Inflammatory macrophage (primary cell): Measurements from ENCODE around the gene TLR5.
"Not testable (repeated sequence)": the region's sequence is repeated elsewhere in the genome, so short reads cannot be mapped to it uniquely, and the experiment has no call there.

Source experiments
- DNase-seq, 2 donors: peaks; one replicate each; pipeline ENCODE4 v3.0.0-alpha.2; 2020 to 2022
- total RNA-seq, 18 experiments: gene quantifications; one replicate each; lab custom pipeline; 2026; ENCODE audit warnings: mixed read lengths in 6 of 18, inconsistent platforms in 2 of 18; lab: John Stamatoyannopoulos, UW

TLR5 gene, protein sequence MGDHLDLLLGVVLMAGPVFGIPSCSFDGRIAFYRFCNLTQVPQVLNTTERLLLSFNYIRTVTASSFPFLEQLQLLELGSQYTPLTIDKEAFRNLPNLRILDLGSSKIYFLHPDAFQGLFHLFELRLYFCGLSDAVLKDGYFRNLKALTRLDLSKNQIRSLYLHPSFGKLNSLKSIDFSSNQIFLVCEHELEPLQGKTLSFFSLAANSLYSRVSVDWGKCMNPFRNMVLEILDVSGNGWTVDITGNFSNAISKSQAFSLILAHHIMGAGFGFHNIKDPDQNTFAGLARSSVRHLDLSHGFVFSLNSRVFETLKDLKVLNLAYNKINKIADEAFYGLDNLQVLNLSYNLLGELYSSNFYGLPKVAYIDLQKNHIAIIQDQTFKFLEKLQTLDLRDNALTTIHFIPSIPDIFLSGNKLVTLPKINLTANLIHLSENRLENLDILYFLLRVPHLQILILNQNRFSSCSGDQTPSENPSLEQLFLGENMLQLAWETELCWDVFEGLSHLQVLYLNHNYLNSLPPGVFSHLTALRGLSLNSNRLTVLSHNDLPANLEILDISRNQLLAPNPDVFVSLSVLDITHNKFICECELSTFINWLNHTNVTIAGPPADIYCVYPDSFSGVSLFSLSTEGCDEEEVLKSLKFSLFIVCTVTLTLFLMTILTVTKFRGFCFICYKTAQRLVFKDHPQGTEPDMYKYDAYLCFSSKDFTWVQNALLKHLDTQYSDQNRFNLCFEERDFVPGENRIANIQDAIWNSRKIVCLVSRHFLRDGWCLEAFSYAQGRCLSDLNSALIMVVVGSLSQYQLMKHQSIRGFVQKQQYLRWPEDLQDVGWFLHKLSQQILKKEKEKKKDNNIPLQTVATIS
- total RNA-seq: 0.34 to 37.8 (median 9.7) reads per million in 18 experiments

DNA sequence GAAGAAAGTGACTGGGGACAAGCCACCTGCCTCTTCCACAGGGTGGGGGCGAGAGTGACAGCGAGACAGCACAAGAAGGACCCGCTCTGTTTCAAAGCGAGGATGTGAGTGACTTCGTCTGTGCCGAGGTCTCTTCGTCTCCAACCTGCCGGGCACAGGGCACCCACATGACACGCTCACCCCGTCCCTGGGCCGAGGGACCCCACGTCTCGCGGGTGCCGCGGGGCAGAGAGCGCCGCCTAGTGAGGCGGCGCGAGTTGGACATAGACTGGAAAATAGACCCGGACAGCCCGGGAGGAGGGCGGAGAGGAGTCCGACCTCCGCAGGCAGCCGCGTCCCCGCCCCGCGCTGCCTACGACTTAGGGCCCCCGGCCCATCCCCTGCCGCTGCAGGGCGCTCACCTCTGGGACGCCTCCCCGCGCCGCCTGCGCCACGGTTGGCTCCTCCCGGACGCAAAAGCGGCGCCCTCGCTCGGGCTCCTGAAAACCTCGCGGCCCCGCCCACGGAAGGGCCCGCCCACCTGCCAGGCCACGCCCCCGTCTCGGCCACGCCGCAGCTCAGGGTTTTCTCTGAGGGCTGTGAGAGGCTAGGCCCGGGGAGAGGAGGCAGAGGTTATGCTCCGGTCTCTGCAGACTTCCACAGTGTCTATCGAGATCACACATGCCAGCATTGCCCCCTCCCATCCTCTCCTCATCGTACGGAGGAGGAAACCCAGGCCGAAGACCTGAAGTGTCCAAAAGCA is at the start of gene TLR5:
Gene TLR5 (minus strand): TSS at position 454 of the 742 bp plus-strand sequence. CDS start 30,217 bp downstream, outside the sequence.
- DNase-seq: peak; percentile 91

DNA sequence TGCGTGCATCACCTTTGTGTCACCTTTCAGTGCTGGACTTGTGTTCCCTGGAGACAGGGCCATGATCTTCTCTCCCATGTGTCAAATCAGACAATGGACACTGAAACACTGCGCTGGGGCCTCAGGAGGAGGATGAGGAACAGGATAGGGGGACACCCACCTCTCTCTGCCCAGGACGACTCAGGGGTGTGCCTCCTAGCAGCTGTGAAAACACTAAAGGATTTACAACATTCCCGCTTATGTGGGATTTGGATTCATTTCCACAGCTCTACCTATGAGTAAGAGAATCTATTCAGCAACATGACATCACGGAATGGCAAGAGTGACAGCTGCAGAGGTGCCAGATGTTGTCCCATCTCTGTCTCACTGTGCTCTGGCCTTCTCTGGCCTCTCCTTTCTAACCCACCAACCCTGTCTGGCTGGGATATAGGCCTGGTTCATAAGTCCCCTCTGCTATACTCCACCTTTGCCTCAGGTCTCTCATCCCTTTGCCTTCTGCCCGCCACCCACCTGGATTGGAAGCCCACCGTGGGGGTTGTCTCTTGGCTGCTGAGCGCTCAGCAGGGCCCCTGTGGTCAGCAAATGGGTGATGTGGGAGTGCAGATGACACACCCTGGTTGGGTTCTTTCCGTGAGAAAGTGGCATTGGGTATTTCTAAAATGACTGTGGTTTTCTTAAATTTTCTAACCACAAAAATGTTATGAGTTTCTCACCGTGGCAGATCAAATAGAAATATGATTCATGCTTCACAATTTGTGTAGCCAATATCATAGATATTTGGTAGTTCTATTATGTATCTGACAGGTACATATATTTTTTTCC is 47.1 kb upstream of the TLR5 start:
- DNase-seq: no peak

DNA sequence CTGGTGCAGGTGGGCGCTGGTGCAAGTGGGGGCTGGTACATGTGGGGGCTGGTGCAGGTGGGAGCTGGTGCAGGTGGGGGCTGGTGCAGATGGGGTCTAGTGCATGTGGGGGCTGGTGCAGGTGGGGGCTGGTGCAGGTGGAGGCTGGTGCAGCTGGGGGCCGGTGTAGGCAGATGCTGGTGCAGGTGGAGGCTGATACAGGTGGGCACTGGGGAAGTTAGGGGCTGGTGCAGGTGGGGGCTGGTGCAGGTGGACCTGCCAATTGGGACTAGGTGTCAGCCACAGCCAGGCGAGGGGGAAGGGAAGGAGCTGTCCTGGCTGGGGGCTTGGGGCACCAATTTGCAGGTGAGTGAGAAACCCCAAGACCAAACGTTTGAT is 46.5 kb upstream of the TLR5 start:
- no peak for DNase-seq

DNA sequence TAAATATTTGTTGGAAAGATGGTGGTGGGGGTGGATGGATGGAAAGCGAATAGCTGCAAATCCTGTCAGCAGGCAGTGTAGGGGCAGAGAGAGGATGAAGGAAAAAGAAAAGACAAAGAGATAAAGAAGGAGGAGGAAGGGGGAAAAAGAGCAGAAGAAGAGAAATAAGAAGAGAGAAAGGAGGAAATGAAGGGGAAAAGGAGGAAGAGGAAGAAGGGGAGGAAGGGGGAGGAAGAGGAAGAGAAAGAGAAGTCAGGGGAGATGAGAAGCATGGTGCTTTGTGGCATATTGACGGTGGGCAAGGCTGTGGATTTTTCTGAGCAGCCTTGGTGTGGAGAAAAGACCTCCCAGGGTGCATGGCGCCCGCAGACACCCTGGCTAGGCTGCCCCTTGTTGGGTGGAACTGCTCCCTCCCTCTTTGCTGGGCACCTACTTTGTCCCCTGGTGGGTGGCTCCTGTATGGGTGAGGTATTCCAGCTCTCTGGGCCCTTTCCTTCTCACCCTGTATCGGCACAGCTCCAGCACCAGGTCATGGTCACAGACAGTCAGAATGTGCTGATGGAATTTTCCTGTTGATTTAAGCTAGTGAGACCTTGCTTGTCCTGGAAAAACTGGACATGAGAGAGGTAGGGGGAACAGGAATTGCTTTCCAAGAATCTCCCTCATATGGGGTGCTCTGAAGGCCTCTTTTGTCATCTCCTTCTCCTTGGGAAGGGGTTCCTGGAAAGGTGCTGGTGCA is 45.7 kb upstream of the TLR5 start:
- DNase-seq: no peak

DNA sequence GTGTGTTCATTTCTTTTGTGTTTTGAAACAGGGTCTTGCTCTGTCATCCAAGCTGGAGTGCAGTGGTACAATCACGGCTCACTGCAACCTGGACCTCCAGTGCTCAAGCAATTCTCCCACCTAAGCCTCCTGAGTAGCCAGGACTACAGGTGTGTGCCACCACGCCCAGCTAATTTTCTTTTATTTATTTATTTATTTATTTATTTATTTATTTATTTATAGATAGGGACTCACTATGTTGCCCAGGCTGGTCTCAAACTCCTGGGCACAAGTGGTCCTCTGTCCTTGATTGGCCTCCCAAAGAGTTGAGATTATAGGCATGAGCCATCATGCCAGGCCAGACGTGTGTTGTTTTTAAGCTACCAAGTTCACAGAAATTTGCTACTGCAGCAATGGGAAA is 43.8 kb upstream of the TLR5 start:
- no peak for DNase-seq

DNA sequence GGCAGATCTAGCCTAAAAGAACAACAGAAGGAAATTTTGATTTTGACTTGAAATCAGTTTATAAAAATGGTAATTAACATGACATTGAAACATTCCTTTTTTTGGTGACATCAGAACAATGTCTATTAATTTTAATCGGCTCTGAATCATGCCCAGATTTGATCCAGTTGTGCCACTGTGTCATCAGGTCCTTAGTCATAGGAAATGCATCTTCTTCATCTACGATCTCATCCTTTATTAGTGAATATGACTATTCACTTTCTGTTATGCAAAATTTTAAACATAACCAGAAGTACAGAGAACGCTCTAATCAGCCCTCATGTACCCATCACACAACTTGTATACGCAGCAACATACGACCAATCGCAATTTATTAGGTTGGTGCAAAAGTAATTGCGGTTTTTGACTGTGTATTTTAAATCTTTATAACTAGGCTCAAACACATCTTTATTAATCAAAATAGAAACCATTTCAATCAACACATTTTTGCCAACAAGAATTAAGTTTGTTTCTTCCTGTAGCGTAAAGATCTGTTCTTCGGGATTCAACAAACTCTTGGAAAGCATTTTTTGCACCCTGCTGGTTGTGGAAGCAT is 40.3 kb upstream of the TLR5 start:
- DNase-seq: no peak

DNA sequence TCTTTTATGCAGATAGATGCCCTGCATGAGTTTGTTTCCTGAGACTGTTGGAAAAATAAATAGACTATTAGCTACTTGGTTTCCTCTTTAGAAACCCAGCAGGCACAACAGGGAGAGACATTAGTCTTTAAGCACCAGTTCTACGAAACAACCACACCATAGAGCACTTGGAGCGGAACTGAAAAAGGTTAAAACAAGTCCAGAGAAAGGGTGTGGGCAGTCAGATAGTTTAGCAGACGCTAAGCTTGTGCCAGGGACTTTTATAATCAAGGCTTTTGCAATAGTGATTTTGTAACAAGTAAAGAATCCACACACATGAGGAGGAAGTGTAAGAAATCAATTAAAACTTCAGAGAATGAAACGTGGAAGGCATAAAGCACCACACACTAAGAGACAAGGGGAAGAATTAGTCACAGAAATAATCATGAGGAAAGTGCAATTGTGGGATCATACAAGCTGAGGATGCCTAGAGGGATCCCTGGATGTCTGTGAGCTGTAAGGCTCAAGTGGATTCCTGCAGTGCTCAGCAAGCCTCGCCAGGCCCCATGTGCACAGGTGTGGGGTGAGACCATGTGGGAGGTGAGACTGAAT is 37.8 kb upstream of the TLR5 start:
- peak; percentile 93 to 99 for DNase-seq

DNA sequence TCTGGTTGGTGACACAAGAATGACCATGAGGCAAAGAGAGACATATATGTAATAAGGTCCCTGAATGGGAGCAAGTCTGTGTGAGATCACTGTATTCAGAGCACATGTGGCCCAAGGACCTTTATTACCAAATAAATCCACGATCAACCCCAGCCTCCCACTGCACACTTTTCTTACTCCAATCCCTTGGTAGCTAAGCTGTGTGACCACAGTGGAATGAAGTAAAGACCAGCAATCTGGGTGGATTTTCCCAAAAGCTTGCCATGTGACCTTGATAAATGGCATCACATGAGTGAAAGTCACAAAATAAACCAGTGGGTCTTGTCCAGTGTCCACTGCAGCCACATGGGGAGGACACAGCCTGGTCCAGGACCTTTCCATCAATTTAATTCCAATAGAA is 36.7 kb upstream of the TLR5 start:
- peak; percentile 76 for DNase-seq

DNA sequence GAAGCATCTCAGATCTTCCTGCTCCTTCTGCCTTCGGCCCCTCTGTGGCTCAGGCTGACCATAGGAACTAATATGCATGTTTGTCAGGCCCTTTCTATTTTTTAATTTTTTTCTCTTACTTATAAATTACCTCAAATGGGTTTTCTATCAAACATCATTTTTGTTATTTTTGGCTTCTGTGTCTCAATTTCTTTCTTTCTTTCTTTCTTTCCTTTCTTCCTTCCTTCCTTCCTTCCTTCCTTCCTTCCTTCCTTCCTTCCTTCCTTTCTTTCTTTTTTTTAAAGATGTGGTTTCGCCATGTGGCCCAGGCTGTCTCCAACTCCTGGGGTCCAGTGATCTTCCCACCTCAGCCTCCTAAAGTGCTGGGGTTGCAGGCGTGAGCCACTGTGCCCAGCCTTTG is 36.2 kb upstream of the TLR5 start:
- DNase-seq: no peak

DNA sequence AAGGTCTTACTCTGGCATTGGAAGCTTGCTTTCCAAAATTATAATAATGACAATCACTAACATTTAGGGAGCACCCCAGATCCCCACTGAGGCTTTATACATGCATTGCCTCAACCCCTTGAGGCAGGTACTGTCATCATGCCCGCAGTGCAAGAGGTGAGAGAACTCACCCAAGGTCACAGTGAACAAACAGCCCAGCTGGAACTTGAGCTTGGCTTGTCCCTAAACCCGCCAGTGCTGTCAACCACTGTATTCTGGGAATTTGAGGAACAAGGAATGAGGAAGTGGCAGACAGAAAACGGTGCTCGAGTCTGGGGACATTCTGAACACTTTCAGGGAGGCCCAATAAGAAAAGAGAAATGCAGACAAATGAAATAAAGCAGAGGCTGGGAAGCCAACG is 34.6 kb upstream of the TLR5 start:
- peak; percentile 89 to 91 for DNase-seq

DNA sequence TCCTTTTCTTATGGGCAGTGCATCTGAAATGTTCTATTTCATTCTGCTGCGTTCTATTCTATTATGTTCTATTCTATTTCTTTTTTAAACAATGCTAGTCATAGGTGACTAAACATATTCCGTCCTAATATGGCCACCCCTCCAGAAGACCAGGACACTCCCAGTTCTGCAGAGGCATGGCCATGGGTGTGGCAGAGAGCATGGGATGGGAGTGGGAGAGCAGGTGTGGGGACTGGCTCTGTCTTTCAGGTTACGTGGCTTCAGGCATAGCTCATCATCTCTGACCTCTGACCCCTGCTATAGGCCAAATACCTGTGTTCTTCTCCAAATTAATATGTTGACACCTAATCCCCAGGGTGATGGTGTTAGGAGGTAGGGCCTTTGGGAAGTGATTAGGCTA is 33.4 kb upstream of the TLR5 start:
- DNase-seq: no peak

DNA sequence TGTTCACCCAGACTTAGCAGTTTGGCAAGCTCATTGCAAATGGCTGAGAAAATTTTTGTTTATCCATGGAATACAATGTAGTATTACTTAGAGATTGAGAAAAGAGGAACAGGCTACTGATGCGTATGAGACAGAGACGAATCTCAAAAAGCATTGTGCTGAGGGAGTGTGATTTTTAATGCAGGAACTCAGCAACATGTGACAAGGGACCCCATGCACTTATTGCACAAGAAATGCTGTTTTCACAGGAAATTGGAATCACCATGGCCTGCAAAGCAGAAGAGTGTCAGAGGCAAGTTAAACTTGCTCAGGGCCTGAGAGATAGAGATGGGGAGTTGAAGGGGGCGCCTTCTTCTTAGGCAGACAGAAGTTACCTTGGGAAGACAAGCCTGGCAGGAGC is 32.6 kb upstream of the TLR5 start:
- peak; percentile 92 to 95 for DNase-seq

DNA sequence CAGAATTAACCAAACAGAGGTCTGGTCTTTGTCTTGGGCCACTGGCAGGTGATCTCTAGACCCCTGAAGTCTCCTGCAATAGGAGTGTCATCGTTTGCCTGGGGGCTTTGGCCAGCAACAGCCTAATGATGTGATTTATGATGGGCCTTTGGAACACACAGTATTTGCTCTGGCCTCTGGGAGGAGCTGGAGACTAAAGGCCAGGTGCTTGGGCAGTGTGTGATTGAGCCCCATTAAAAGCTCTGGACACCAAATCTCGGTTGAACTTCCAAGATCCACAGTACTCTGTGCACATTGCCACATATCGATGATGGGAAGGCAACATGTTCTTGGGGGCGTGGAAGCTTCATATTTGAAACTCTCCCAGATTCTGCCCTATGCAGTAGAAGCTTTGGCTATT is 32.0 kb upstream of the TLR5 start:
- DNase-seq: peak; percentile 26 to 52

DNA sequence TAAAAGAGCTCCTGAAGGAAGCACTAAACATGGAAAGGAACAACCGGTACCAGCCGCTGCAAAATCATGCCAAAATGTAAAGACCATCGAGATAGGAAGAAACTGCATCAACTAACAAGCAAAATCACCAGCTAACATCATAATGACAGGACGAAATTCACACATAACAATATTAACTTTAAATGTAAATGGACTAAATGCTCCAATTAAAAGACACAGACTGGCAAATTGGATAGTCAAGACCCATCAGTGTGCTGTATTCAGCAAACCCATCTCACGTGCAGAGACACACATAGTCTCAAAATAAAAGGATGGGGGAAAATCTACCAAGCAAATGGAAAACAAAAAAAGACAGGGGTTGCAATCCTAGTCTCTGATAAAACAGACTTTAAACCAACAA is 26.4 kb upstream of the TLR5 start:
- DNase-seq: not testable (repeated sequence)

DNA sequence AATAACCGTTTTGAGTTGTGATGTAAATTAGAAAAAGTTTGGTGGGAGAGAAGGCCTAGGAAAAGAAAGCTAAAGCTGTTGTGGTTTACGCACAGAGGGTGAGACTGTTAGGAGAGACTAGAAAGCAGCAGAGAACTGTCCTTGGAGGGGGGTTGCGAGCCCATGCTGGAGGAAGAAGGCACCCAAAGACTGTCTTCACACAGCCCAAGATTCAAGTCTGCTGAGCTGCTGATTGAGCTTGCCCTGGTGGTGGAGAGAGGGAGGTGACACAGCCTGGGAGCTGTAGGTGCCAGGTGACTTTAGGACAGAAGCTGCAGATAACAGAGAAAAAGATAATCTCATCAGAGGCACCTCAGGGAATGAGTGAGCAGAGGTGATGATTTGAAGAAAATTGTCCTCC is 18.3 kb upstream of the TLR5 start:
- no peak for DNase-seq

DNA sequence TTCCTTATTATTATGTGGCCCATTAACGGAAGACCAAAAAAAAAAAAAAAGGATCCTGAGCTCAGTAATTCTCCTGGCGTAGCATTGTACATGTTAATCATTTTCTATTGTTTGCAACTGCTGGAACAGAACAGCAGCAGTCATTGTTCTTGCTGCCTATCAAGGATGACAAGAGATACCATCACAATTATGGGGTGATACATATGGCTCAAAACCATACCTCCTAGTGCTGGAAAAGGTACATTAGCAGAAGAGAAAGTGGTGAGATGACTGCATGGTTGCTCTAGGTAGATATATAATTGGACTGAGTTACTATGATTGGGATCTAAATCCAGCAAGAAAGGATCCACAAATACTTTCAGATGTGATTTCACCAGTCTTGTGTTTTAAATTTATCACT is 13.3 kb upstream of the TLR5 start:
- no peak for DNase-seq

DNA sequence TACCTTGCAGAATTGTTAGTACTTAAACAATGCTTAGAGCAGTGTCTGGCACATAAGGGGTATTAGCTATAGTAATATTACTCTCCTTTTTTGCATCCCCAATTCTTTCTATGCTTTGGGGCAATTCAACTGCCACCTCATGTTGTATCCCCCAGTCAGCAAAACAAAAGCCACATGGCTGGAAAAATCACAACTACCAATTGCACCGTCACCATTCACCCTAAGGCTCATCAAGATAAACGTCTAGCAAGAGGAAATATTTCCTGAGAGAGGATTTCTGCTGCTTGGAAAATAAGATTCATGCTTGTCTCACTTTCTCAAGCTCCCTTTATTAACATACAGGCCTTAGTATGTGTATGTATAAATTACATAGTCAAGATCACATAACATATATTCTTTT is 12.1 kb upstream of the TLR5 start:
- no peak for DNase-seq

DNA sequence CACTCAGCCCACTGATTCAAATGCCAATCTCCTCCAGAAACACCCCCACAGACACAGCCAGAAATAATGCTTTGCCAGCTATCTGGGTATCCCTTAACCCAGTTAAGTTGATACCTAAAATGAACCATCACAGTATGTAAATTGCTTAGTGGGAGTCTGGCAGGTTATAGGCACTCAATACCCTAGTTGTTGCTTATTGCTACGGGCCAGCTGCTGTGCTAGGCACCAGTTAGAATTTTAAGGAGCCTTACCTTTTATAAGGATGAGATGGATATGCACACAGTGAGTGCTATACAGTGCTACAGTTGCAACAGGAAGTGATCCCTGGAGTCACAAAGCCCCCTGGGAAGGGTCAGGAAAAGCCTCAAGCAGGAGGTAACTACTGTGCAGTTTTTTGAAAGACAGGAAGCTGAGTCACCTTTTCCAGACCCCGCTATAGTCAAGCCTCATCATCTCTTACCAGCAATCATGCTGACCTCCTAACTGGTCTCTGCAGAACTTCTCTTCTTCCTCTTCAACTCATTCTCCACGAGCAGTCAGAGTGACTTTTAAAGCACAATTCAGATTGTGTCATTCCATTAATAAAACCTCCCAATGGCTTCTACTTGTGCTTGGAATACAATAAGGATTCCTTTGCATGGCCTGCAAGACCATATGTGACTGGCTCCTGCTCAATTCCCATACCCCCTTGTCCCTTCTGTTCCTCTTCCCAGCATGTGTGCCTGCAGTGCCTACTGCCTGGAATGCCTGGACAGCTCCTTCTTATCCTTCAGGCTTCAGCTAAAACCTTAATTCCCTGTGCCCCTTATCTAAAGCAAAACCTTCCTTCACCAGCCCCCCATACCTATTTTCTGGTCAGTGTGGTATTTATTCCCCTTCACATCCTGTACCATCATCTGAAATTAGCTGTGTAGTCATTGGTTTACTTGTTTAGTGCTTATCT is 10.4 kb upstream of the TLR5 start:
- DNase-seq: peak in 1 of 2 donors; percentile 8

DNA sequence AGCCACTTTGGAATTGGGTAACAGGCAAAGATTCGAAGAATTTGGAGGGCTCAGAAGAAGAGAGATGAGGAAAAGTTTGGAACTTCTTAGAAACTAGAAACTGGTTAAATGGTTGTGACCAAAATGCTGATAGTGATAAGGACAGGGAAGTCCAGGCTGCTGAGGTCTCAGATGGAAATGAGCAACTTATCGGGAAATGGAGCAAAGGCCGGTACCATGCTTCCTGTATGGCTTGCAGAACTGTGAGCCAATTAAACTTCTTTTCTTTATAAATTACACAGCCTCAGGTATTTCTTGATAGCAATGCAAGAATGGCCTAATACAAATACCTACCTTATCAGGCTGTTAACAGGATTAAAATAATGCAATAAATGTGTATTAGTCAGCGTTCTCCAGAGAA is 9.4 kb upstream of the TLR5 start:
- no peak for DNase-seq
